ENCODE measurements around the gene CRISPLD2. TPM values are rescaled to one million over a fixed set of nuclear protein-coding genes. Genes with fewer than 3 reads are reported as not detected.

CRISPLD2 gene
- total RNA-seq, 1 donor from 2014 or later = 0.13 TPM

GRCh38 chr16:84800158-84800978 is 19.4 kb upstream of the CRISPLD2 start:
- DNase-seq (ENCODE audit: low read depth, low spot score) = no peak

- no peak for DNase-seq (ENCODE audit: low read depth, low spot score)
Observed at GRCh38 chr16:84803146-84803545, 16.6 kb upstream of the CRISPLD2 start.

- no peak for DNase-seq (ENCODE audit: low read depth, low spot score)
Observed at GRCh38 chr16:84804326-84804725, 15.5 kb upstream of the CRISPLD2 start.

DNA sequence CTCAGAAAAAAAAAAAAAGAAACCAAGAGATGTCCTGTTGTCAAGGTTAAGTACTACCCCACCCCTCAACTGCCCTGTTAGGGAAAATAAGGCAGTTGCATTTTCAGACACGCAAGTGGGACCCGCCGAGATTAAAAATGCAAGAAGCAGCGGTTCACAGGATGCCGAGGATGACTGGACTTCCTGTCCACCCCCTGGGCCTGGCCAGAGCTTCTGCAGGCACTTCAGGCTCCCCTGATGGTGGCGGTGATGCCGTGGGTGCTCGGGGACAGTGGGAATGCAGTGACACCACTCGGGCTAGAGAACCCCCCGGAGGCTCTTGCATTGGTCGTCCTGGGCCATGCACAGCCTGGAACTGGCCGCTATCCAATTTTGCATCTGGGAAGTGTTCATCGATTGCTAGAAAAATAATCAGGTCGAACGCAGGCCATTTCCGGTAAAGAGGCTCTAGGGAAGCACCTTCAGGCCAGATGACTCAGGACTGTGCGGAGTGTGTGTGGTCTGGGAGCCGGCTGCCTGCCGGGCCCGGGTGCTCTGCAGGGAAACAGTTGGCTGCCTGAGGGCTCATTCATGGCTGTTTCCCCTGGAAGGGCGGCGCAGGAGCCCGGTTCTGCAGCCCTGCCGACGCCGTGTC is 13.4 kb upstream of the CRISPLD2 start:
- peak; percentile 77 for DNase-seq (ENCODE audit: low read depth, low spot score)

GRCh38 chr16:84806890-84807258 is 12.9 kb upstream of the CRISPLD2 start:
- DNase-seq (ENCODE audit: low read depth, low spot score) = no peak

GRCh38 chr16:84807776-84808175 is 12.0 kb upstream of the CRISPLD2 start:
- no peak for DNase-seq (ENCODE audit: low read depth, low spot score)

DNA sequence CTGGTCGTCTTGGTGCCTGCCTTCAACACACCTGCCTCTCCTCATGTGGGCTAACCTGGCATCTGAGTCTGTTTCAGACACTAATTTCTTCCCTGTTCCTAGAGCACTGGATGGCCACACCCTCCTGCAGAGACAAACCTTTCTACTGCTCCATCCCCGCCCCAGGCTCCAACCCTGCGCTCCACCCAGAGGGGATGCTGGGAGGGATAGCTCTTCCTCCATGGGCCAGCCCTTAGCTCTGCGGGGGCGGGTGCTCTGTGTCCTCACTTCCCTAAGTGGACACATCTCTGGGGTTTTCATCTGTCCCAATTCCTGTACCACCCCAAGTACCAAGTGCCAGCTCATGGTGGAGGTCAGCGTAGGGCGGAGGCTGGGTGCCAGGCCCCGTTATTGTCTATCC is 11.0 kb upstream of the CRISPLD2 start:
- DNase-seq (ENCODE audit: low read depth, low spot score) = no peak

DNA sequence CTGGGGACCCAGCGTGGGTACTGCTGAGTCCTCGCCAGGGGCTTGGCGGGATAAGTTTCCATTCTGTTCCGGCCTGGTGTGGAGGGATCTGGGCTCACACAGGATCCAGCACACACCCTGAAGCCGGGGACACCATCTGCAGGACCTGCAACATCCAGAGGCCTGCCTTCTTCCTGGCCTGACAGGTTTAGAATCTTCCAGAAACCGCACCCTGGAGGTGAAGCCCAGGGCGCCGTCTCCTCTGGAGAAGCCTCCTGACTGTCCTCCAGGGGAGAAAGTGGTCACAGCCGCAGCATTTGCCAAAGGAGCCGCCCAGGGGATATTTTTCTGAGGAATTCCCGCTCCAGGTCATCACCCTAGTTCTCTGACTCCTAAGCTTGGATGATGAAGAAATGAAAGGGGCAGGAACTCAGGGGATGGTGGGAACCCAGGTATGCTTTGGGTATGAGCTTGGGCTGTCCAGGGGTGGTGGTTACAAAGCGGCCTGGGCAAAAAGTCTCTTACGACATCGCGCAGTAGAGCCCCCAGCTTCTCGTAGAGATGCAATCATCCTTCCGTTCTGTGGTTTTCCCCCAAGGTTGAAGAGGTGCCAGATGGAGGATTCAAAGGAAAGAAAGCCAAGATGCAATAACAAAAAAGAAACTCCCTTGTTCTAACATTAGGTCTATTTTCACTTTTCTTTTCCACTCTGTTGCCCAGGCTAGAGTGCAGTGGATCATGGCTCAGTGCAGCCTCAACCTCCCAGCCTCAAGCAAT is 9.1 kb upstream of the CRISPLD2 start:
- DNase-seq (ENCODE audit: low read depth, low spot score) = no peak

DNA sequence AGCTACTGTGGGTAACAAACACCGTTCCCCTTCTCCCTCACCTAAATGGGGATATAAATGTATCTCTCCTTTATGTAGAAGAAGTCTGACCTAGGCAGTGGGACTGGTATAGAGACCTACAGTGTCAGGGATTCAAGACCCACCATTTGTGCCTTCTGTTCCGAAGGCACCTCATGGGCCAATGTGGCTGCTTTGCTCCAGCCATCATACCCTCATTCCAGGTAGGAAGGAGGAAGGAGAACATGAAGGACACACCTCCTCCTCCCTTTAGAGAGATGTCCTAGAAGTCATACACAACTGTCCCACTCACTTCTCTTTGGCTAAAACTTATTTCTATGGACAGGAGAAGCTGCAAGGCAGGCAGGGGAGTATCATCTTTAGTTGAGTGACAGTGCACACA is 8.3 kb upstream of the CRISPLD2 start:
- DNase-seq (ENCODE audit: low read depth, low spot score) = no peak

GRCh38 chr16:84813141-84813934 is 6.4 kb upstream of the CRISPLD2 start:
- DNase-seq (ENCODE audit: low read depth, low spot score) = no peak

DNA sequence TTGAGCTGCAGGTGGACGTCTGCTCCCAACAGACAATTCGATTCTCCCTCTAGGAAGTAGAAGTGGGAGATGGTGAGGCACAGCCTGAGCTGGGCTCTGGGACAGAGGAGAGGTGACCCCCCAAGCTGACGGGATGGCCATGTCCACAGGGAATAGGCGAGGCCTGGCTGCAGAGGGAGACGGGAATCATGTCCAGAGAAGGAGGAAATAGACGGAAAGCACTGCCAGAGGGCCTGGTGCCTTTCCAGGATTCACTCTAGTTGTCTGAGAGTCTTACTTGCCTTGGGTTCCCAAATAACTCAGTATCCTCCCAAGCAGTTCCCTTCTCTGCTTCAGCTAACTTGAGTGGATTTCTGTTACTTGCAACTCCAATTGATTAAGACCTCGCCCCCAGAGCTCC is 4.3 kb upstream of the CRISPLD2 start:
- DNase-seq (ENCODE audit: low read depth, low spot score) = no peak

DNA sequence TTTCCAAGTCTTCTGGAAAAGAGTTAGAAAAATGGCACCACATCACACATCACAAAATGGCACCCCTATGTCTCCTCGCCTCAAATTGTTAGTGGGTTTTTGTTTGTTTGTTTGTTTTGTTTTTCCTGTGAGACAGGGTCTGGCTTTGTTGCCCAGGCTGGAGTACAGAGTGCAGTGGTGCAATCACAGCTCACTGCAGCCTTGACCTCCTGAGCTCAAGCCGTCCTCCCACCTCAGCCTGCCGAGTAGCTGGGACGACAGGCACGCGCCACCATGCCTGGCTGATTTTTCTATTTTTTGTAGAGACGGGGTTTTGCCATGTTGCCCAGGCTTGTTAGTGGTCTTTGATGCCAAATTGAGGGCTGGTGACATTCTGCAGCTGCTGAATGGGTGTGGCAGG is 3.8 kb upstream of the CRISPLD2 start:
- no peak for DNase-seq (ENCODE audit: low read depth, low spot score)

DNA sequence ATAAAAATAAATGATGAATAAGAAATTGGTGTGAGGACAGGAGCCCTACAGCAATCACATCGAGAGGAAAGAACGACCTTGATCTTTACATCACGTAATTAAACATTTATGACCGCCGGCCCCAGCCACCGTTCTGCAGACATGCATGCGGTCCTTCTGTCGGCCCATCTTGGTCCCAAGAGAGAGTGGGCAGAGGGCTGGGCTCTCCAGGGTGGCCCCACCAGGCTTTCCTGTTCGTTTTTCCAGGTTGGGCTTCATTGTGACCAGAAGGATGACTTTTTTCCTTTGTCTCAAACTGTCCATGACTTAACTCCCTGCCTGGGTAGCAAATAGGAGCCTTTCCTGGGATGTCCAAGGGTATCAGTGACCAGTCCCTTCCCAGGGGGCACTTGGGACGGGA is 3.3 kb upstream of the CRISPLD2 start:
- no peak for DNase-seq (ENCODE audit: low read depth, low spot score)

DNA sequence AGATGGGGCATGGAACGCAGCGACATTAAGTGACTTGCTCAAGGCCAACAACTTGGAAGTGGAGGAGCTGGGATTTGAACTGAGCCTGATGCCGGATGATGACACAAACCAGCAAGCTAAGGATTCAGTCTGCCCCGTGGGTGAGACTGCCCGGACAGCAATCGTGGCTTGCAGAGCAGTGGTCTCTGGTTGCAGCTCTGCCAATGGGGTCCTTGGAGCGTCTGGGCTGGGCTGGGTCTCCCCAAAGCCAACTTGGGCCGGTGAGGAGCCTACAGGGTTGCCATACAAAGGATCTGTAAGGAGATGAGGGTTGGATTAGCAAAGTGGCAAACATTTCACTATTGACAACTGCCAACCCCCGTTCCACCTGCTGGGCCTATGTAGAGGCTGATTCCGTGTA is 2.6 kb upstream of the CRISPLD2 start:
- no peak for DNase-seq (ENCODE audit: low read depth, low spot score)

DNA sequence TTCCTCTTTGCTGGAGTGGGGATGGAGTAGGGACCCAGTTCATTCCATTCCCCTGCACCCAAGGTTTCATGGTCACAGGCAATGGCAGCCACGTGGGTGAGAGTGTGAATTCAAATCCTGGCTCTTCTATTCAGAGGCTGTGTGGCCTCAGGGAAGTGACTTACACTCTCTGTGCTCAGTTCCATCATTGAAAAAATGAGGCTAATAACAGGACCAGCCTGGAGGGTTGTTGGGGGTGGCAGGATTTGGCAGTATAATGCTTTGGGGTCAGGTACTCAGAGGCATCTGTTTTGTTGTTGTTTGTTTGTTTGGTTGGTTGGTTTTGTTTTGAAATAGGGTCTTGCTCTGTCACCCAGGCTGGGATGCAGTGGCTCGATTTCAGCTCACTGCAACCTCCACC is 2.2 kb upstream of the CRISPLD2 start:
- no peak for DNase-seq (ENCODE audit: low read depth, low spot score)

DNA sequence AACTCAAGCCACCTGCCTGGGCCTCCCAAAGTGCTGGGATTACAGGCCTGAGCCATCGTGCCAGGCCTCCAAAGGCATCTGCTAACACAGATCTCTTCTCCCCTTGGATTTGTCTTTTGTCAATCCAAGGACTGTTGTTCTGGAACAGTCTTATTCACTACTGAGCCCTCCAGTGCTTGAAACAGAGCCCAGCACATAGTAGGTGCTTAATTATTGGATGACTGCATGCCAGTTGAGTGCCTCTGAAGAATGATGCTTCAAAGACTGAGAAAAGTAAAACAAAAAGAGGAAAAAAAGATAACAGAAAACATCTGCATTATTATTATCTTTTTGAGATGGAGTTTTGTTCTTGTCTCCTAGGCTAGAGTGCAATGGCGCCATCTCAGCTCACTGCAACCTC is 1.7 kb upstream of the CRISPLD2 start:
- no peak for DNase-seq (ENCODE audit: low read depth, low spot score)

DNA sequence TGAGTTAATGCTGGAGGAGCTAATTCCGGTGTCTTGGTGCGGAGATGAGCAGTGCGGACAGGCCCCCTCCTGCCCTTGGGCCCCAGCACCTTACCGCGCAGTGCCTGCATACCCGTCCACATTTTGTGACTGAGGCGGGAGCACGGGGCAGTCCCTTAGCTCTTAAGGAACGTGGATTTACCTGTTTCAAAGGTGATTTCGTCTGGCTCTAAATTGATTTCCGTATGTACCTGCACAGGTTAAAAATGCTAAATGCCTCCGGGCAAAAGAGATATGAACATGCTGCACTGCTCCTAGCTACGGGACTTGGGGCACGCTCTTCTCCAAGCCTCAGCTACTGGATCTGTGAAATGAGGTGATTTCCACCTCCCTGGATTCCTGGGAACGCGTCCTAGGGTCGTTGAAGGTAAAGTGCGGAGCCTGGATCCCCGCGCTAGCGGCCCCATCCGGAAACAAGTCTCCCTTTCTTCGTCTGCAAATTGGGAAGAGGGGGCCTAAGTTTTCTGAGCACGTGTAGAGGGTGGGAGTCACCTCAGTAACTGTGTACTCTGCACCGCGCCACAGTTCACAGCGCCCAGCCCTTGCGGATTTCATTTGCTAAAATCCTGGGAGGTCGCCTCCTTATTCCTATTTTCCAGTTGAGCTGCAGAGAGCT is 669 bp upstream of the CRISPLD2 start:
- no peak for DNase-seq (ENCODE audit: low read depth, low spot score)

DNA sequence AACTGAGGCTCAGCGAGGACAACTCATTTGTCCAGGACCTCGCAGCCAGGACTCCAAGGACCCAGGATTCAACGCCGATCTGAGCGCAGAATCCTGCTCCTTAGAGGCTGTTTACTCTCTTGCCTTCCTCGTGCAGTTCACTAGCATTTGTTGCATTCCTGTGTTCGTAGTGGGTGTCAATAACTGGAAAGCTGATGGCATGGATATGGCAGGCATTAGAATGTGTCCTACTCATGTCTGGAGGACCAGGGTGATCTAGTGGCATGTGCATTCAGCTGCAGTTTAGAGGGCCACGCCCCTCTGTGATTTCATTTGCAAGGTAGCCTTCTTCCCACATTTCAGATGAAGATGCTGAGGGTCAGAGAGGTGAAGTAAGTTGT is 510 bp downstream of the CRISPLD2 start:
- DNase-seq (ENCODE audit: low read depth, low spot score) = no peak

GRCh38 chr16:84820771-84821170 is 986 bp downstream of the CRISPLD2 start:
- DNase-seq (ENCODE audit: low read depth, low spot score) = no peak

DNA sequence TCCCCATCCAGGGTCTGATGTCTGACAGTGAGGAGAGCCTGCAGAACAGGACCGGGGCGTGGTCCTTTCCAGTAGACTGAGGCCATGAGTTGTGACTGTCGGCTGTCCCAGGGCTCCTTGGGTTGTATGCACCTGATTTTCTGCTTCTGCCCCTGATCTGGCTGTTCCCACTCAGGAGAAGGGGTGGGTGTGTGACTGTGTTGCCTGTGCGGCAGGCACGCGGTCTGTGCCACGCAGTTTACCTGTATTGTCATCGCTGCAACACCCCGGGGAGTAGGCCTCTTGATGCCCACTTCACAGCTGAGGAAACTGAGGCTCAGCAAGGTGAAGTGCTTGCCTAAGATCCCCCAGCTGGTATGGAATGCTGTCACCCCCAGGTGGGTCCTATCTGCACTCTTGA is 1.4 kb downstream of the CRISPLD2 start:
- DNase-seq (ENCODE audit: low read depth, low spot score) = no peak
